Esophagus (tissue), 2 donors: ENCODE results near the gene DRD5. TPM values are rescaled to one million over a fixed set of nuclear protein-coding genes. Genes with fewer than 3 reads are reported as not detected.

Experiments used
- H3K27ac ChIP-seq, 2 donors: one replicate each; pipeline ENCODE4 v1.5.1; 2013; ENCODE audit warnings: low read depth in 2 of 2, mild to moderate bottlenecking in 2 of 2, inconsistent platforms in 1 of 2, low read length in 1 of 2, moderate library complexity in 1 of 2
- H3K27me3 ChIP-seq, 2 donors: one replicate each; pipeline ENCODE4 v1.6.1; 2013; ENCODE audit warnings: low read length in 2 of 2, control low read depth in 1 of 2, mild to moderate bottlenecking in 1 of 2; ENCODE audit not compliant: insufficient read depth in 2 of 2, control insufficient read depth in 1 of 2
- H3K36me3 ChIP-seq, 2 donors: one replicate each; pipeline ENCODE4 v1.6.1; 2013; ENCODE audit warnings: low read length in 1 of 2; ENCODE audit not compliant: control insufficient read depth in 2 of 2, insufficient read depth in 2 of 2
- H3K4me1 ChIP-seq, 2 donors: one replicate each; pipeline ENCODE4 v1.6.1; 2013; ENCODE audit warnings: low read length in 1 of 2; ENCODE audit not compliant: control insufficient read depth in 2 of 2, insufficient read depth in 2 of 2
- H3K4me3 ChIP-seq, 2 donors: one replicate each; pipeline ENCODE4 v1.5.1; 2013; ENCODE audit warnings: low read length in 2 of 2, mild to moderate bottlenecking in 2 of 2, low read depth in 1 of 2, moderate library complexity in 1 of 2
- H3K9me3 ChIP-seq, 2 donors: one replicate each; pipeline ENCODE4 v1.6.1; 2013; ENCODE audit warnings: mild to moderate bottlenecking in 2 of 2, low read depth in 1 of 2, low read length in 1 of 2, moderate library complexity in 1 of 2; ENCODE audit not compliant: control insufficient read depth in 2 of 2, insufficient read depth in 1 of 2
- WGBS, 2 donors: extraction: QIAGEN DNeasy Blood & Tissue Kit; methylation state at CpG; one replicate each; pipeline ENCODE4 v1.1.7; 2013; 5-methylcytosine and 5-hydroxymethylcytosine counted together
- polyA plus RNA-seq, 2 donors: library from polyadenylated mRNA; stranded (reverse); fragments of 200-250 nt; gene quantifications; one replicate each; pipeline ENCODE4 v1.2.3, GENCODE V29; 2013
- donor health status: healthy with polysubstance abuse.
- donor health status: Bipolar disorder and iron deficiency.

Gene DRD5
- polyA plus RNA-seq, 2 donors: 0.02 TPM; not detected in 1

- H3K36me3 ChIP-seq: no peaks in the 10 kb centered on the region
- no peak overlapping the region for H3K4me3 ChIP-seq
- H3K4me1 ChIP-seq: no peaks in the 10 kb centered on the region
- WGBS, 2 donors: 67 to 72% methylated on average over 5 of the region's 5 CpGs
- H3K27ac ChIP-seq: no peak overlapping the region
- no peaks in the 10 kb centered on the region for H3K9me3 ChIP-seq
- H3K27me3 ChIP-seq: no peaks in the 10 kb centered on the region
These were observed 26.6 kb downstream of the DRD5 start for GRCh38 chr4:9808077-9808476.

DNA sequence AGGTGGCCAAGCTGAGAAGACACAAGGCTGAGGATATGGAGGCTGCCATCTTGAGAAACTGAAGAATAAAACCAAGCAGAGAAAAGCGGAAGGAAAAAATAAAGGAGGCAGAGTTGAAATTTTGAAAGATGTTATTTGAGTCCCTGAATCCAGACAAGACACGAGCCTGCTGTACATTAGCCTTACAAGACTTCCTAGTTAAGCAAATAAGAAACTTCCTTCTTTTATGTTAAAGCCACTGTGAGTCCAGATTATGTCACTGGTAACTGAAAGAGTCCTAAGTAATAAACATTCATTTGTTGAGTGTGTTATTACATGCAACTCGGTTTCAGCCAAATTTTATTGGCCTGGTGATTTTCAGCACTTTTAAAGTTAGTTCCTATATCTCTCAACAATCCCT, 30.4 kb downstream of the DRD5 start:
- WGBS, 2 donors: 79 to 82% methylated on average over 3 of the region's 3 CpGs
- Histone ChIP-seq H3K4me3 (no peak overlapping the region), H3K9me3 (no peaks in the 10 kb centered on the region), H3K27me3 (no peaks in the 10 kb centered on the region), H3K4me1 (no peaks in the 10 kb centered on the region), H3K27ac (no peak overlapping the region), H3K36me3 (no peaks in the 10 kb centered on the region)

GRCh38 chr4:9812501-9813340, 31.3 kb downstream of the DRD5 start:
- H3K9me3 ChIP-seq: no peaks in the 10 kb centered on the region
- no peaks in the 10 kb centered on the region for H3K27me3 ChIP-seq
- no peak overlapping the region for H3K27ac ChIP-seq
- H3K4me3 ChIP-seq: no peak overlapping the region
- H3K4me1 ChIP-seq: no peaks in the 10 kb centered on the region
- H3K36me3 ChIP-seq: no peaks in the 10 kb centered on the region
- whole genome bisulfite sequencing, 2 donors: 51 to 63% methylated on average over 4 of the region's 4 CpGs

GRCh38 chr4:9816285-9816684, 34.9 kb downstream of the DRD5 start:
- H3K27me3 ChIP-seq: no peaks in the 10 kb centered on the region
- H3K36me3 ChIP-seq: no peaks in the 10 kb centered on the region
- WGBS, 2 donors: 86 to 89% methylated on average over 3 of the region's 3 CpGs

DNA sequence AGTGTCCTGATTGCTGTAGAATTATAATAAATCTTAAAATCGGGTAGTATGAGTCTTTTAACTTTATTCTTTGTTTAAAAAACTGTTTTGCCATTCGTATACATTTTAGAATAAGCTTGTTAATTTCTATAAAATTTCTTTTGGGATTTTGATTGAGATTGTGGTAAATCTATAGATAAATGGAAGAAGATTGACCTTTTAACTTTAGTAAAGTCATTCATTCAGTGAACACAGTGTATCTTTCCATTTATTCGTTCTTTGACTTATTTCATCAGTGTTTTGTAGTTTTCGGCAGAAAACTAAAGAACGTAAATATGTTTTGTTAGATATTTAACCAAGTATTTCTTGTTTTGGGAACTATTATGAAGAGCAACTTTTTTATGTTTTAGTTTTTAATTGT, 38.9 kb downstream of the DRD5 start:
- Histone ChIP-seq H3K4me1 (no peaks in the 10 kb centered on the region), H3K27ac (no peak overlapping the region), H3K4me3 (no peak overlapping the region), H3K9me3 (peaks cover 0 to 3% of the 10 kb centered on the region in 2 donors), H3K27me3 (no peaks in the 10 kb centered on the region), H3K36me3 (no peaks in the 10 kb centered on the region)
- WGBS, 2 donors: 72 to 75% methylated on average over 5 of the region's 5 CpGs

More at GRCh38 chr4:9816285-9816684, 34.9 kb downstream of the DRD5 start:
- H3K4me1 ChIP-seq: no peaks in the 10 kb centered on the region
- no peak overlapping the region for H3K4me3 ChIP-seq
- H3K27ac ChIP-seq: no peak overlapping the region
- peaks cover 0 to 3% of the 10 kb centered on the region in 2 donors for H3K9me3 ChIP-seq

DNA sequence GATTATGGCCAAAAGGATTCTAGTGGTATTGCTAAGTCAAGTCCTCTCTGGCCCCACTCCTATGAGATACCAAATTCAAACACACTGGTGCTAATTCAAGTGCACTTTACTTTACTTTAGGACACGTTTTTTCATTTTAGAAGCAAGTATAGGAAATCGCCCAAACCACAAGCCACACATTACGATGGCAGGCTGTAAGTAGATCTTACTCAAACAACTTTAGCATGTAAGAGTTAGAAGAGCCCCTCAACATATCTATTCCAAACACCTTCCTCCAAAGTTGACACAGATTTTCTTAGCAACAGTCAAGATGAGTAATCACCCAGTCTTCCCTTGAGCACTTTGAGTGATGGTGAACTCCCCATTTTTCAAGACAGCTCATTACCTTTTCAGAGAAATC, 43.6 kb downstream of the DRD5 start:
- H3K27ac ChIP-seq: no peak overlapping the region
- no peak overlapping the region for H3K4me3 ChIP-seq
- H3K9me3 ChIP-seq: no peaks in the 10 kb centered on the region
- H3K4me1 ChIP-seq: no peaks in the 10 kb centered on the region
- H3K36me3 ChIP-seq: no peaks in the 10 kb centered on the region
- 62 to 70% methylated on average over 3 of the region's 3 CpGs for WGBS, 2 donors
- H3K27me3 ChIP-seq: no peaks in the 10 kb centered on the region

DNA sequence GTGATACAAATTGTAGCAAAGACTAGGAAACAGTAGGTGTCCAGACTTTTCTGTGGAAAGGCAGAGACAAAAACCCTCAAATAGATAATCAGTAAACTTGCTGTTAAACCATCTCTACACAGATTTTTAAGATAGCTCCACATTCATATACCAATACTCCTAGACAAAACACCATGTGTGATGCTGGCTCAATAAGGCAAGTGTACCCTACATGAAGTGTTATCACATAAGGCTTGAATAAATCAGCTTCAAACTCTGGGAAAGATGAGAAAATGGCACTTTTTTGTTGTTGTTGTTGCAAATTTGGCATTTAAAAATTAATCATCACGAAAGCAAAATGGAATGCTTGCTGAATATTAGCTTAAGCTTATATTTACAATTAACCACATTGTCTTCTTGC, 45.1 kb downstream of the DRD5 start:
- no peaks in the 10 kb centered on the region for H3K4me1 ChIP-seq
- peaks cover 0 to 2% of the 10 kb centered on the region in 2 donors for H3K36me3 ChIP-seq
- 92 to 93% methylated on average over 1 of the region's 1 CpG for WGBS, 2 donors
- no peaks in the 10 kb centered on the region for H3K9me3 ChIP-seq
- H3K4me3 ChIP-seq: no peak overlapping the region
- H3K27me3 ChIP-seq: no peaks in the 10 kb centered on the region
- H3K27ac ChIP-seq: no peak overlapping the region

- Histone ChIP-seq H3K27ac (no peak overlapping the region), H3K36me3 (peaks cover 0 to 4% of the 10 kb centered on the region in 2 donors), H3K4me1 (peaks cover 0 to 3% of the 10 kb centered on the region in 2 donors), H3K4me3 (no peak overlapping the region), H3K27me3 (no peaks in the 10 kb centered on the region), H3K9me3 (no peaks in the 10 kb centered on the region)
- WGBS, 2 donors: 96% methylated on average over 2 of the region's 2 CpGs
These were observed 51.2 kb downstream of the DRD5 start for GRCh38 chr4:9832640-9833039.

GRCh38 chr4:9833421-9833820, 52.0 kb downstream of the DRD5 start:
- Histone ChIP-seq H3K4me3 (no peak overlapping the region), H3K36me3 (peaks cover 0 to 4% of the 10 kb centered on the region in 2 donors), H3K4me1 (peaks cover 0 to 3% of the 10 kb centered on the region in 2 donors), H3K9me3 (no peaks in the 10 kb centered on the region), H3K27me3 (no peaks in the 10 kb centered on the region), H3K27ac (no peak overlapping the region)
- WGBS, 2 donors: 93 to 100% methylated on average over 5 of the region's 5 CpGs
